TTC549 (cell line): ENCODE measurements around the gene DENND2A.
"Not testable (repeated sequence)": the region's sequence is repeated elsewhere in the genome, so short reads cannot be mapped to it uniquely, and the experiment has no call there.

Source experiments
- FAIRE-seq: peaks from 2 replicates; lab custom pipeline; 2012; peaks lifted over from hg19 to GRCh38; lab: Jason Lieb, UNC

The DENND2A gene

GRCh38 chr7:140646931-140647647, 6.5 kb upstream of the DENND2A start:
- no peak for FAIRE-seq

- no peak for FAIRE-seq
Observed at GRCh38 chr7:140645166-140645900, 4.7 kb upstream of the DENND2A start.

- not testable (repeated sequence) for FAIRE-seq
Observed at GRCh38 chr7:140644761-140645160, 4.1 kb upstream of the DENND2A start.

- no peak for FAIRE-seq
Observed at GRCh38 chr7:140643416-140643815, 2.8 kb upstream of the DENND2A start.

GRCh38 chr7:140641524-140642195, 1.0 kb upstream of the DENND2A start:
- FAIRE-seq, result no peak

- FAIRE-seq, result no peak
Observed at GRCh38 chr7:140640060-140640637, 464 bp downstream of the DENND2A start.

- no peak for FAIRE-seq
Observed at GRCh38 chr7:140639366-140640053, 1.1 kb downstream of the DENND2A start.

- no peak for FAIRE-seq
Observed at GRCh38 chr7:140638173-140638791, 2.3 kb downstream of the DENND2A start.

GRCh38 chr7:140637400-140637799, 3.2 kb downstream of the DENND2A start:
- FAIRE-seq, result no peak

- no peak for FAIRE-seq
Observed at GRCh38 chr7:140635816-140636215, 4.8 kb downstream of the DENND2A start.

- FAIRE-seq, result no peak
Observed at GRCh38 chr7:140635345-140635744, 5.3 kb downstream of the DENND2A start.

- no peak for FAIRE-seq
Observed at GRCh38 chr7:140631602-140632001, 9.0 kb downstream of the DENND2A start.

GRCh38 chr7:140631021-140631420, 9.6 kb downstream of the DENND2A start:
- no peak for FAIRE-seq

- no peak for FAIRE-seq
Observed at GRCh38 chr7:140625908-140626868, 14.4 kb downstream of the DENND2A start.

GRCh38 chr7:140625192-140625558, 15.4 kb downstream of the DENND2A start:
- FAIRE-seq, result not testable (repeated sequence)

- FAIRE-seq, result no peak
Observed at GRCh38 chr7:140624392-140625191, 16.0 kb downstream of the DENND2A start.

GRCh38 chr7:140623980-140624379, 16.6 kb downstream of the DENND2A start:
- FAIRE-seq, result no peak

GRCh38 chr7:140621401-140622021, 19.1 kb downstream of the DENND2A start:
- FAIRE-seq, result no peak

- not testable (repeated sequence) for FAIRE-seq
Observed at GRCh38 chr7:140619915-140620510, 20.6 kb downstream of the DENND2A start.
